ENCODE data around the gene SHROOM4. TPM values are rescaled to one million over a fixed set of nuclear protein-coding genes. Genes with fewer than 3 reads are reported as not detected.

SHROOM4 gene
- total RNA-seq, 1 experiment from 2014 or later, result not detected

GRCh38 chrX:50768801-50769200 lies 45.2 kb downstream of the SHROOM4 start:
- Mint-ChIP-seq H3K36me3 (ENCODE audit: insufficient read depth, unreplicated experiment) (no peaks in the 10 kb centered on the region), H3K9me3 (ENCODE audit: unreplicated experiment) (no peaks in the 10 kb centered on the region), H3K27ac (ENCODE audit: low read depth, unreplicated experiment) (no peak overlapping the region), H3K4me1 (ENCODE audit: insufficient read depth, unreplicated experiment) (no peaks in the 10 kb centered on the region), H3K4me3 (ENCODE audit: unreplicated experiment) (no peak overlapping the region), H3K27me3 (ENCODE audit: insufficient read depth, unreplicated experiment) (peaks cover 39% of the 10 kb centered on the region)
- intact Hi-C loops (cut with micrococcal nuclease), result no loop called here
- POLR2A ChIA-PET, result no interaction called here
- CTCF ChIA-PET, result interaction anchor here (0.9 kb wide), 1 partner anchor 32 kb away, joined by 3 read pairs; no protein-coding TSS in a partner anchor
- no peak for TF ChIP-seq CTCF (IDR thresholded peaks at IDR 0.05; ENCODE audit: unreplicated experiment)
- no peak for DNase-seq (ENCODE audit: unreplicated experiment)
- no TSS peak for BruUV-seq (replicated peaks)

GRCh38 chrX:50765986-50766385 lies 48.0 kb downstream of the SHROOM4 start:
- TF ChIP-seq CTCF (IDR thresholded peaks at IDR 0.05; ENCODE audit: unreplicated experiment), result no peak
- Mint-ChIP-seq H3K4me3 (ENCODE audit: unreplicated experiment) (no peak overlapping the region), H3K27me3 (ENCODE audit: insufficient read depth, unreplicated experiment) (peaks cover 53% of the 10 kb centered on the region), H3K9me3 (ENCODE audit: unreplicated experiment) (no peaks in the 10 kb centered on the region), H3K27ac (ENCODE audit: low read depth, unreplicated experiment) (no peak overlapping the region), H3K36me3 (ENCODE audit: insufficient read depth, unreplicated experiment) (no peaks in the 10 kb centered on the region), H3K4me1 (ENCODE audit: insufficient read depth, unreplicated experiment) (no peaks in the 10 kb centered on the region)
- intact Hi-C loops (cut with micrococcal nuclease), result no loop called here
- BruUV-seq (replicated peaks), result no TSS peak
- DNase-seq (ENCODE audit: unreplicated experiment), result no peak
- POLR2A ChIA-PET, result no interaction called here
- CTCF ChIA-PET, result no interaction called here

- Mint-ChIP-seq H3K27me3 (ENCODE audit: insufficient read depth, unreplicated experiment) (peaks cover 72% of the 10 kb centered on the region), H3K9me3 (ENCODE audit: unreplicated experiment) (no peaks in the 10 kb centered on the region), H3K4me3 (ENCODE audit: unreplicated experiment) (no peak overlapping the region), H3K36me3 (ENCODE audit: insufficient read depth, unreplicated experiment) (no peaks in the 10 kb centered on the region), H3K4me1 (ENCODE audit: insufficient read depth, unreplicated experiment) (no peaks in the 10 kb centered on the region), H3K27ac (ENCODE audit: low read depth, unreplicated experiment) (no peak overlapping the region)
- BruUV-seq (replicated peaks), result no TSS peak
- ChIA-PET POLR2A (interaction anchor here (0.7 kb wide), 1 partner anchor 36 kb away, joined by 4 read pairs; no protein-coding TSS in a partner anchor), CTCF (interaction anchor here (3.3 kb wide), 1 partner anchor 14 kb away, joined by 16 read pairs; no protein-coding TSS in a partner anchor)
- no peak for TF ChIP-seq CTCF (IDR thresholded peaks at IDR 0.05; ENCODE audit: unreplicated experiment)
- intact Hi-C loops (cut with micrococcal nuclease), result no loop called here
- no peak for DNase-seq (ENCODE audit: unreplicated experiment)
These were observed 51.4 kb downstream of the SHROOM4 start for GRCh38 chrX:50762578-50762977.

- CTCF ChIA-PET, result interaction anchor here (0.7 to 7.0 kb wide), 2 partner anchors 9 to 147 kb away, joined by 3 to 53 read pairs; no protein-coding TSS in a partner anchor
- BruUV-seq (replicated peaks), result no TSS peak
- no peak for DNase-seq (ENCODE audit: unreplicated experiment)
These were observed 57.7 kb downstream of the SHROOM4 start for GRCh38 chrX:50756276-50756675.

More at GRCh38 chrX:50756276-50756675, 57.7 kb downstream of the SHROOM4 start:
- H3K4me1 Mint-ChIP-seq (ENCODE audit: insufficient read depth, unreplicated experiment), result no peaks in the 10 kb centered on the region
- POLR2A ChIA-PET, result no interaction called here
- H3K27ac Mint-ChIP-seq (ENCODE audit: low read depth, unreplicated experiment), result no peak overlapping the region
- intact Hi-C loops (cut with micrococcal nuclease), result no loop called here
- H3K9me3 Mint-ChIP-seq (ENCODE audit: unreplicated experiment), result no peaks in the 10 kb centered on the region
- TF ChIP-seq CTCF (IDR thresholded peaks at IDR 0.05; ENCODE audit: unreplicated experiment), result no peak
- peaks cover 64% of the 10 kb centered on the region for H3K27me3 Mint-ChIP-seq (ENCODE audit: insufficient read depth, unreplicated experiment)
- H3K4me3 Mint-ChIP-seq (ENCODE audit: unreplicated experiment), result no peak overlapping the region
- no peaks in the 10 kb centered on the region for H3K36me3 Mint-ChIP-seq (ENCODE audit: insufficient read depth, unreplicated experiment)
